ENCODE measurements around the gene ITLN1.
"Not testable (repeated sequence)": the region's sequence is repeated elsewhere in the genome, so short reads cannot be mapped to it uniquely, and the experiment has no call there.

ITLN1 gene

GRCh38 chr1:160888926-160889325 is 3.9 kb upstream of the ITLN1 start:
- Histone ChIP-seq H3K27me3 (ENCODE audit: insufficient read depth, poor library complexity, severe bottlenecking) (no peaks in the 10 kb centered on the region), H3K4me1 (ENCODE audit: insufficient read depth, poor library complexity, severe bottlenecking) (no peaks in the 10 kb centered on the region), H3K27ac (ENCODE audit: poor library complexity, severe bottlenecking) (no peak overlapping the region), H3K4me3 (ENCODE audit: severe bottlenecking) (no peak overlapping the region), H3K9me3 (ENCODE audit: severe bottlenecking) (no peaks in the 10 kb centered on the region), H3K36me3 (ENCODE audit: low read depth) (no peaks in the 10 kb centered on the region)
- DNase-seq (ENCODE audit: low spot score) = no peak
- no peak for TF ChIP-seq CTCF (IDR thresholded peaks at IDR 0.05; ENCODE audit: poor library complexity, severe bottlenecking)
- no peak for ATAC-seq (ENCODE audit: low read depth)

- ATAC-seq (ENCODE audit: low read depth) = no peak
- Histone ChIP-seq H3K4me3 (ENCODE audit: severe bottlenecking) (no peak overlapping the region), H3K36me3 (ENCODE audit: low read depth) (no peaks in the 10 kb centered on the region), H3K9me3 (ENCODE audit: severe bottlenecking) (no peaks in the 10 kb centered on the region), H3K27ac (ENCODE audit: poor library complexity, severe bottlenecking) (no peak overlapping the region), H3K4me1 (ENCODE audit: insufficient read depth, poor library complexity, severe bottlenecking) (no peaks in the 10 kb centered on the region), H3K27me3 (ENCODE audit: insufficient read depth, poor library complexity, severe bottlenecking) (no peaks in the 10 kb centered on the region)
- no peak for DNase-seq (ENCODE audit: low spot score)
- no peak for TF ChIP-seq CTCF (IDR thresholded peaks at IDR 0.05; ENCODE audit: poor library complexity, severe bottlenecking)
Measured at GRCh38 chr1:160887071-160887470, 2.1 kb upstream of the ITLN1 start.

- H3K9me3 ChIP-seq (ENCODE audit: severe bottlenecking) = no peaks in the 10 kb centered on the region
- H3K27ac ChIP-seq (ENCODE audit: poor library complexity, severe bottlenecking) = no peak overlapping the region
- ATAC-seq (ENCODE audit: low read depth) = no peak
- no peaks in the 10 kb centered on the region for H3K36me3 ChIP-seq (ENCODE audit: low read depth)
- no peak overlapping the region for H3K4me3 ChIP-seq (ENCODE audit: severe bottlenecking)
- no peak for TF ChIP-seq CTCF (IDR thresholded peaks at IDR 0.05; ENCODE audit: poor library complexity, severe bottlenecking)
- no peaks in the 10 kb centered on the region for H3K27me3 ChIP-seq (ENCODE audit: insufficient read depth, poor library complexity, severe bottlenecking)
- no peak for DNase-seq (ENCODE audit: low spot score)
- no peaks in the 10 kb centered on the region for H3K4me1 ChIP-seq (ENCODE audit: insufficient read depth, poor library complexity, severe bottlenecking)
Measured at GRCh38 chr1:160884579-160884978, 401 bp downstream of the ITLN1 start.

GRCh38 chr1:160883581-160884513 is 1.1 kb downstream of the ITLN1 start:
- no peaks in the 10 kb centered on the region for H3K36me3 ChIP-seq (ENCODE audit: low read depth)
- no peaks in the 10 kb centered on the region for H3K27me3 ChIP-seq (ENCODE audit: insufficient read depth, poor library complexity, severe bottlenecking)
- ATAC-seq (ENCODE audit: low read depth) (no peak), DNase-seq (ENCODE audit: low spot score) (no peak)
- H3K4me3 ChIP-seq (ENCODE audit: severe bottlenecking) = no peak overlapping the region
- H3K9me3 ChIP-seq (ENCODE audit: severe bottlenecking) = no peaks in the 10 kb centered on the region
- no peak overlapping the region for H3K27ac ChIP-seq (ENCODE audit: poor library complexity, severe bottlenecking)
- TF ChIP-seq CTCF (IDR thresholded peaks at IDR 0.05; ENCODE audit: poor library complexity, severe bottlenecking) = no peak
- no peaks in the 10 kb centered on the region for H3K4me1 ChIP-seq (ENCODE audit: insufficient read depth, poor library complexity, severe bottlenecking)

- ATAC-seq (ENCODE audit: low read depth) = no peak
- Histone ChIP-seq H3K36me3 (ENCODE audit: low read depth) (no peaks in the 10 kb centered on the region), H3K27me3 (ENCODE audit: insufficient read depth, poor library complexity, severe bottlenecking) (no peaks in the 10 kb centered on the region), H3K4me1 (ENCODE audit: insufficient read depth, poor library complexity, severe bottlenecking) (no peaks in the 10 kb centered on the region), H3K9me3 (ENCODE audit: severe bottlenecking) (no peaks in the 10 kb centered on the region), H3K27ac (ENCODE audit: poor library complexity, severe bottlenecking) (no peak overlapping the region), H3K4me3 (ENCODE audit: severe bottlenecking) (no peak overlapping the region)
- DNase-seq (ENCODE audit: low spot score) = no peak
- TF ChIP-seq CTCF (IDR thresholded peaks at IDR 0.05; ENCODE audit: poor library complexity, severe bottlenecking) = no peak
Measured at GRCh38 chr1:160882582-160882981, 2.4 kb downstream of the ITLN1 start.

GRCh38 chr1:160881264-160881663 is 3.7 kb downstream of the ITLN1 start:
- H3K9me3 ChIP-seq (ENCODE audit: severe bottlenecking); DNase-seq (ENCODE audit: low spot score); H3K4me1 ChIP-seq (ENCODE audit: insufficient read depth, poor library complexity, severe bottlenecking); H3K36me3 ChIP-seq (ENCODE audit: low read depth); ATAC-seq (ENCODE audit: low read depth); H3K4me3 ChIP-seq (ENCODE audit: severe bottlenecking); H3K27me3 ChIP-seq (ENCODE audit: insufficient read depth, poor library complexity, severe bottlenecking); H3K27ac ChIP-seq (ENCODE audit: poor library complexity, severe bottlenecking): not testable (repeated sequence)
